GM21390 (cell line): ENCODE results near the gene GNRH2.
"Not testable (repeated sequence)": the region's sequence is repeated elsewhere in the genome, so short reads cannot be mapped to it uniquely, and the experiment has no call there.

Experiments
- ATAC-seq: cut with Tn5 transposase; IDR thresholded peaks from one replicate; pipeline ENCODE4 v1.9.1; 2021; ENCODE audit not compliant: unreplicated experiment

Gene GNRH2

GRCh38 chr20:3041854-3042409 is 1.5 kb upstream of the GNRH2 start:
- no peak for ATAC-seq

DNA sequence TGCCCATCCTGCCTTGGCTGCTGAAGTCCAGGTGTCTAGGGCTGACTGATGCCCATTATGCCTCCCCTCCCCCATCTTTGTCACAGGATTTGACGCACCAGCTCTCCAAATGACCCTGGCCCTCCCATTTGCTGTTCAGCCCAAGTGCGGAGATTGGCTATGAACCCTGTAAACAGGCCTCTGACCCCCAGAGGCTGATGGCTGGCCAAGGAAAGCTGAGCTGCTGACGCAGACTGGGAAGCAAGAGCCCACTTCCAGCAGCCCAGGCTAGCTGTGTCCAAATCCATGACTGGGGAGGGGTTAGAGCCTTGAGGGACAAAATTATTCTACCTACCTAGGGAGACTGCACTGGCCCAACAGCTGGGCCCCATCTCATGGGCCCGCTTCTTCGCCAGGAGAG is 797 bp upstream of the GNRH2 start:
- ATAC-seq: no peak

DNA sequence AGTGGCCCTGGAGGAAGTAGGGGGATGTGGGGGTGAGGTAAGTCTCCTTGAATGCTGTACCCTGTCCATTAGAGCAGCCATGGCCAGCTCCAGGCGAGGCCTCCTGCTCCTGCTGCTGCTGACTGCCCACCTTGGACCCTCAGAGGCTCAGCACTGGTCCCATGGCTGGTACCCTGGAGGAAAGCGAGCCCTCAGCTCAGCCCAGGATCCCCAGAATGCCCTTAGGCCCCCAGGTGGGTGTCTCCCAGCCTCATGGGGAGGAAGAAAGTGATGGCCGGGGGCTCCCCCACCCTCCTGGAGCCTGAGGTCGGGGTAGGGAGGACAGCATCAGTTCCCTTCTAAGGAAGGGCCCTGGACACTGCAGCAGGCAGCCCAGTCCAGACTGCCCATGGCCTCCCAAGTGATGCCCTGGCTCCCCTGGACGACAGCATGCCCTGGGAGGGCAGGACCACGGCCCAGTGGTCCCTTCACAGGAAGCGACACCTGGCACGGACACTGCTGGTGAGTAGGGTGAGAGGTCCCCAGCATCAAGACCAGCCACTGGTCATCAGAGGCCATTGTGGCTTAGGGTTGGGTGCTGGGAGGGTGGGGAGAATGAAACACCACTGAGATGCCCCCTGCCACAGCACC is 1.0 kb downstream of the GNRH2 start:
- ATAC-seq: no peak

DNA sequence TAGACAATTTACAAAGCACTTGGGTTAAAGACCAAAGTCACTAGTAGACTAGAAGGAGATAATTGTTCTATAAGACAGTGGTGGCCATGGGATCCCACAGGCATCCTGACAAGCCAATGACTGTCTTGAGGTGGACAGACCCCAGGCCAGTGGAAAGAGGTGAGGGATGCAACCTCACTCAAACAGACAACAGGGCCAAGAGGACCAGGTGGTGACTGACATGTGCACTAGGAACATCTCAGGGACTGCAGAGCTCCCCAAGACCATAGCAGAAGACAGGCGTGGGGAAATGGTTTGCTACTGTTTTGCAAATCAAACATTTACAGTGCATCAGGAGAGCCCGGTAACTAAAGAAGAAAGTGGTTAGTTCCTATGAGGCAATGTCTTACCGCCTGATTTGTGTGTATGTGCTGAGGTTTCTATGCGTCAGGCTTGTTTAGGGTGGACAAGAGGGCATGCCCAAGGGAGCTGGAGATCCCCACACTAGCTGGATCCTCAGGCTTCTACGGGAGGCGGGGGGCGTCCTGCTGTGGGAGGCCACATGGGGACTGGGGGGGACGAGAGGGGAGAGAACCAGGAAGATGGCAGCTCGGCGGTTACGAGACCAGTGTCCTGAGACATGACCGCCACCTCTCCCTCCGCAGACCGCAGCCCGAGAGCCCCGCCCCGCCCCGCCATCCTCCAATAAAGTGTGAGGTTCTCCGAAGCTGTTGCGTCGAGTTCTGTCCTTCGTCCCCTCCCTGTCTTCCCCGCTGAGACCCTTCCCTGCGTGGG is 1.8 kb downstream of the GNRH2 start:
- peak; percentile 44 for ATAC-seq

GRCh38 chr20:3045816-3046676 is 2.6 kb downstream of the GNRH2 start, which contains the start of gene MRPS26:
Gene MRPS26 (plus strand): TSS chr20:3046052. CDS start chr20:3046069, 17 bp downstream.
- peak; percentile 88 for ATAC-seq

GRCh38 chr20:3046677-3047462 is 3.4 kb downstream of the GNRH2 start:
- ATAC-seq: no peak

GRCh38 chr20:3047486-3048419 is 4.3 kb downstream of the GNRH2 start:
- no peak for ATAC-seq

GRCh38 chr20:3051385-3052019 is 8.1 kb downstream of the GNRH2 start:
- ATAC-seq: no peak

- ATAC-seq: no peak
These were observed 16.1 kb downstream of the GNRH2 start for GRCh38 chr20:3059489-3059888.

- not testable (repeated sequence) for ATAC-seq
These were observed 20.7 kb downstream of the GNRH2 start for GRCh38 chr20:3064119-3064518.

- ATAC-seq: no peak
These were observed 24.0 kb downstream of the GNRH2 start for GRCh38 chr20:3067139-3068014.

GRCh38 chr20:3068075-3068474 is 24.7 kb downstream of the GNRH2 start:
- ATAC-seq: no peak

GRCh38 chr20:3068986-3069900 is 25.8 kb downstream of the GNRH2 start:
- ATAC-seq: no peak

DNA sequence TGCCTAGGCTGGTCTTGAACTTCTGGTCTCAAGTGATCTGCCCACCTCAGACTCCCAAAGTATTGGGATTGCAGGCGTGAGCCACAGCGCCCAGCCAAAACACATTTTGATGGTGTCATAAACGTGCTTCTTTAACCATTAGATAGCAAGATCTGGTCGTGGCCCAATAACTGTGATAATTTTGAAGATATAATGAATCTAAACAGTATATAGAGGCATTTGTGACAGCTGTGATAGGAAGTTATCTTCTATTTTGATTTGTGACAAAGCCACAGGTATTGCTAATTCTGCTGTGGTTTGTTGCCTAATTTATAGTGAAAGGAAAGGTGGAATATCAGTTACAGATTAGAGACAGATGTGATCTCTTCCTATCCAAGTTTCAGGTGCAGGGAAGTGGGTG is 27.3 kb downstream of the GNRH2 start:
- no peak for ATAC-seq

DNA sequence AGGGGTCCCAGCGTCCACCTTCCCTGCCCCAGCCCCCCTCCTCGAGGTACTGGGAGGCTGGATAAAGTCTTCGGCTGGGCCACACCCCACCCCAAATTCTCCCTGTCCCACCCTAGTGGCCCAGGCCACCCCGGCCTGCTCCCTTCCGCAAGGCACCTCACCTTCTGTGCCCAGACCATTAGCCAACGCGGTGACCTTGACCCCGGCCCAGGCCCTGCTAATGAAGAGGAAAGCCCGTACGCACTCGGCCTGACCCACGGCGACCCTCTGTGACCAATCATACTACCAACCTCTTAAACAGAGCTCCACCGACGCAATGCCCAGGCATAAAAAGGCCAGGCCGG is 27.8 kb downstream of the GNRH2 start:
- no peak for ATAC-seq

GRCh38 chr20:3071610-3072529 is 28.4 kb downstream of the GNRH2 start, which contains the start of gene OXT:
Gene OXT (plus strand): TSS chr20:3071620. CDS start chr20:3071656, 36 bp downstream.
- no peak for ATAC-seq
